Left cardiac atrium (tissue), 4 donors: Measurements from ENCODE around the gene PTPRR. TPM values are rescaled to one million over a fixed set of nuclear protein-coding genes. Genes with fewer than 3 reads are reported as not detected.

Experiments
- ATAC-seq, 2 donors: fragments of 200-7000 bp; cut with Tn5 transposase; one replicate each; pipeline ENCODE4 v1.9.1; 2020; ENCODE audit warnings: mild to moderate bottlenecking in 2 of 2, moderate library complexity in 2 of 2
- DNase-seq: peaks from one replicate; pipeline ENCODE4 v3.0.0-alpha.2; 2020
- intact Hi-C, 2 donors: fragments of 100-400 bp; cut with DNase I; formaldehyde crosslinking; loops; one replicate each; pipeline versions ENCODE4 v1.14.1 to v1.15.1; 2022 to 2023
- long read RNA-seq: library from polyadenylated mRNA; unstranded; transcript quantifications from one replicate; pipeline ENCODE4 v2.0.0, GENCODE V29; 2021
- total RNA-seq, 2 donors: library from RNA; stranded (reverse); fragmentation: NEBNext Ultra II Directional; extraction: Animal tissue kit (Norgen Biotek cat#: 25700); gene quantifications; one replicate each; pipeline ENCODE4 v1.2.1, GENCODE V29; 2021
- donor health status: DM: no; HTN: yes; CAD: no.
- donor health status: DM: no; HTN: yes; CAD: no; lungs with severe emphysema.
- donor health status: DM: yes; HTN: yes; CAD: no.
- donor health status: Dilated cardiomyopathy.

PTPRR gene, protein sequence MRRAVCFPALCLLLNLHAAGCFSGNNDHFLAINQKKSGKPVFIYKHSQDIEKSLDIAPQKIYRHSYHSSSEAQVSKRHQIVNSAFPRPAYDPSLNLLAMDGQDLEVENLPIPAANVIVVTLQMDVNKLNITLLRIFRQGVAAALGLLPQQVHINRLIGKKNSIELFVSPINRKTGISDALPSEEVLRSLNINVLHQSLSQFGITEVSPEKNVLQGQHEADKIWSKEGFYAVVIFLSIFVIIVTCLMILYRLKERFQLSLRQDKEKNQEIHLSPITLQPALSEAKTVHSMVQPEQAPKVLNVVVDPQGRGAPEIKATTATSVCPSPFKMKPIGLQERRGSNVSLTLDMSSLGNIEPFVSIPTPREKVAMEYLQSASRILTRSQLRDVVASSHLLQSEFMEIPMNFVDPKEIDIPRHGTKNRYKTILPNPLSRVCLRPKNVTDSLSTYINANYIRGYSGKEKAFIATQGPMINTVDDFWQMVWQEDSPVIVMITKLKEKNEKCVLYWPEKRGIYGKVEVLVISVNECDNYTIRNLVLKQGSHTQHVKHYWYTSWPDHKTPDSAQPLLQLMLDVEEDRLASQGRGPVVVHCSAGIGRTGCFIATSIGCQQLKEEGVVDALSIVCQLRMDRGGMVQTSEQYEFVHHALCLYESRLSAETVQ
- total RNA-seq: under 1 TPM; 0.27 to 0.86 TPM
- long read RNA-seq, partial matches to known transcripts: 1 of 5 reads
- long read RNA-seq, other reads (novel, unspliced or antisense): 0 of 5 reads

DNA sequence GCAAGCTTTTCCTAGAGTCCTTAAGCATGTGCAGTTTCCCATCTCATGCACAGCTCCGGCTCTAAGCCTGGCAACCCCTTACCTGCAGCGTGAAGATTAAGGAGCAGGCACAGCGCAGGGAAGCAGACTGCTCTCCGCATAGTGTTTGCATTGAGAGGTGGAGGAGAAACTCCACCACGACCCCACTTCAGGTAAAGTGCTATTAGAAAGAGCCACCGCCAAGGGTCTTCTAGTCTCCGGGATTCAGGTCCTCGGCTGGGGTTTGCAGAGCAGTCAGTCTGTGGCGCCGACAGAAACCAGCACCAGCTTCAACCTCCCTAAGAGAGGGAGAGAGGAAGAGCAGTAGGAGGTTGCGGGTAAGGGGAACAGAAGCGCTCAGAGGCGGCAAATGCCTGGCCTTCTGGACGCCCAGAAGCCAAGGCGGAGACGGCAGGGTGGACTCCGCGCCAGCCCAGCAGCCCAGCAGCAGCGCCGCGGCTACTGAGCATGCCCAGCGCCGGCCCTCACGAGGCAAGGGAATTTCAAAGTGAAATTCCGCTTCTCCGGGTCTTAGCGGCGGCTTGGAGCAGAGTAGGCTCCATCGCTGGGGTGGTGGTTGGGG is at the start of gene PTPRR:
TSS of gene PTPRR (minus strand) at position 488 of the 601 bp plus-strand sequence. CDS start at position 140, 348 bp downstream.
- DNase-seq (no peak), ATAC-seq (no peak)
- intact Hi-C loops: no loop called here

DNA sequence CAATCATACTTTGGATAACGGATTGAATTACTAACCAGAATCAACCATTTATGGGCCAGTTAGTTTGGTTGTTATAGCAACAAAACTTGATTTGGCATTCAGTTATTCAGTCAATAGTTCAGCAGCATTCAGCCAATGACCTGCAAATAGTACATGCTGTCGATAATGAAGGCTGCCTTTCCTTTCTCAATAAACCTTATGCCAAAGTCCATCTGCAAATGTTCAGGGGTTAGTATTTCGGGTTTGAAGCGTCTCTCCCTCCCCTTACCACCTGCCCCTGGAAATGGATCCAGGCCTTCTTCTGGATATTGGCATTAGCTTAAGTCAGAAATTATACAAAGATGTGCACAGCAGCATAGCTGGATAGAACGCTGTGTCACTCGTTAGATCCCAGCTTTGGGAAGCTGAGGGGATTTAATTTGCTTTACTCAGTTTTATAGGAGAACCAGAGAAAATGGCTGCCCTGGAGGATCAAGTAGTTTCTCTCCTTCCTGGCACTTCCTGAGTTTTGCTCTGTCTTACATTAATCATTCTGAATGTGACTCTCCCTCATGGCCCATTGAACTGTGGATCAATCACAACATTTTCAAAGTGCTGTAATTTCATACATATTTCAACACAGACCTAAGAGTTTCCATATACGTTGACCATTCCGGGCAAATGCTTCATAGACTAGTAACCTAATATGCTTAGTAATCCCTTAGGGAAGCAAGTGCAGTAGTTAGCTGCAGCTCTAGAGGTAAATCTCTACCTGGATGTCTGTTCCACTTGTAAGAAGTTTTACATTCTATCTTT is 46.7 kb upstream of the PTPRR start:
- ATAC-seq: no peak
- intact Hi-C loops: no loop called here
- DNase-seq: no peak

DNA sequence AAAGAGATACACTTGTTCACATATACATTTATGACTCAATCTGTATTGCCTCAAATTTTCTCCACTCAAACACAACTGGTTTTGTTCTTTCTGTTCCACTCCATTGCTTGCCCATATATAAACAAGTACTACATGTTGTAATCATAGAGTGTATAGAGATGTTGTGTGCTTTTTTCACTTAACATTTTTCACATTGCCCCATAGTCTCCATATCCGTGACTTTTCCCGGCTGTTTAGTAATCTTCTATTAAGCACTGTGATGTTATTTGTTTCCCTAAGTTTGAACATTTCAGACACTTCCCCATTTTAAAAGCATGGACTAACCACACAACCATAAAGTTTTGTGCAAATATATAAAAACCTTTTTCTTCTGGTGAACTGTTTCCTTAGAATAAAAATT is 45.5 kb upstream of the PTPRR start:
- intact Hi-C loops: no loop called here
- no peak for ATAC-seq
- no peak for DNase-seq

DNA sequence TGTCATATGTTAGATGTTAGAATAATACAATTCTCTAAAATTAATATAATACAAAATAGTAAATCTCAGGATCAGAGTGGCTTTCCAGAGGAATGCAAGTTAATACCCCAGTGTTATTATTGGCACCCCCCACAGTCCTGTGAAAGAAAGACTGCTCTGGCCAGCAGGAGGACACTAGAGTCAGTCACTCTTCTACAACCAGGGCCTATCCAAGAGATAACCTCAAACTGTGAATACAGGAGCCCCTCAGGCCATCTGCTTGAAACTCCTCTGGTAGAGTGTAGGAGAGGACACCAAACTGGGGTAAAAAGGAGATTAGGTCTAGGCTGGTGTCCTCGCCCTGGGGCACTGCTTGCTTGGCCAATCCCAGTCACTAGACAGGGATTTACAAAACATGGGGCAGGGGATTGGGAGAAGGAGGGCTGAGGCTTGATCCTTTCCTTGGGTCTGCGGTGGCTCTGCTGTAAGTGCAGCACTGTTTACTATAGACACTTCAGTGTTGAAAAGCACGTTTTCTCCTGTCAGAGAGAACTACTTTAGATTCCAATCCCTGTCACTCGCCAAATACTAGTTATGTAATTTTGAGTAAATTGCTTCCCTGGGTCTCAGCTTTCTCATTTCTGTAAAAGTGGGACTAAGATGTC is 44.5 kb upstream of the PTPRR start:
- ATAC-seq (no peak), DNase-seq (no peak)
- intact Hi-C loops: no loop called here

DNA sequence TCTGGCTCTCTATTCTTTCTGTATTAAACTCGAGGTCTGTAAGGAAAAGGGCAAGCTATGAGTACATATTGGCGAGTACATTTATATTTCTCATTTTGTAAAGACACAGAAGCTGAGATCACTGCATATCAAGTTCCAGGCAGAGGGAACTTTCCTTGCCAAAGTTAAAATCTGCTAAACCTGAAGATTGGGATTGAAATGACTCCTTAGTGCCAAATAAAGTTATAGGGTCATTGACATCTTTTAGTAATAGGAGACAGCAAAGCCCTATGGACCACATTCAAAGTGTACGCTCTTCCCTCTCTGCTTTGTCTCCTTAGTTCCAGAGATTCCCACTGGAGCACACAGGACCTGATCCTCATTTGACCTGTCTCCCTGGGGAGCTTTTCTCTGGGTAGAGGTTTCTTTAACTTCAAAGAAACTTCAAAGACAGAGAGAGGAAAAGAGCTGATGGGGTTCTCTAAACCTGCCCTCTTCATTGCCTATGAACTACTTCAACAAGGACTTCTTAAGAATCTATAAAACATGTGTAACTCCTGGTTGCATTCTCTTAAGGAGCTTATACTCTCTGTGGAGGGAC is 42.6 kb upstream of the PTPRR start:
- ATAC-seq (no peak), DNase-seq (no peak)
- intact Hi-C loops: no loop called here

DNA sequence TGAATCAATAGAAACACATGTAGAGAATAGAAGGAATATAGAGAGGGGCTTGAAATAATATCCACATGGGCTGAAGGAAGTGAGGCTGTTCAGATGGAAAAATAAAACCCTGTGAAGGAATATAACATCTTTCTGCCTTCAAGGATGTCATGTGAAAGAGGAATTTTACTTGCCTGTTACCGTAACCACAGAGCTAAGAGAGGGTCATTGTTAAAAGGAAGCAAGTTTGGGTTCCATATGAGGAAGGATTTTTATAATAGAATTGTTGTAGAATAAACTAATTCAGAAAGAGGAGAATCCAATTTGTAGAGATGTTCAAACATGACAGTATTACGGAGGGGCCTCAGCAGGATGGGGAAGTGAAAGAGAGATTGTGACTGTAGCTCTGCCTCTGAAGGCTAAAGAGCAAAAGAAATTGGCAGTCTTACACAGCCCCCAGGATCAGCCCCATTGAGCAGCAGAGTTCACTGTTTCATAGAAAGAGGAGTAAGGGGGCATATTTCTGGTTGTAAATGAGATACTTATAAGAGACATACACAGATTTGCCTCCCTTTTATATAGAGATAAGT is 41.8 kb upstream of the PTPRR start:
- no peak for DNase-seq
- intact Hi-C loops: no loop called here
- ATAC-seq: no peak

DNA sequence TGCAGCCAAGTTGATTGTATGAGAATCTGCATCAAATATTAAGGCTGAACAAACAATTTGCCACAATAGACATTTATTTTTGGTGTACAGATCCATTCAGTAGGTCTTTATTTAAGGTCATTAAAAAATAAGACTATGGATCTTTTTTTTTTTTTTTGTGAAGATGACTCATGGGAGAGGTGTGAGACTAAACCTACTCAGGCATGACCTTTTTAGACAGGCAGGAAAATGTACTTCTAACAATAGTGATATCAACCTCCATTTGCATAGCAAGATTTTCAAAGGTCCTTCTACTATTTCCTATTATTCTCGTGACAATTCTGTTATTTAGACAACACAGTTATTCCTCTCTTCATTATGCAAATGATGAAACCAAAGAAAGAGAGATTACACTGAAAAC is 39.9 kb upstream of the PTPRR start:
- DNase-seq (no peak), ATAC-seq (no peak)
- intact Hi-C loops: no loop called here

DNA sequence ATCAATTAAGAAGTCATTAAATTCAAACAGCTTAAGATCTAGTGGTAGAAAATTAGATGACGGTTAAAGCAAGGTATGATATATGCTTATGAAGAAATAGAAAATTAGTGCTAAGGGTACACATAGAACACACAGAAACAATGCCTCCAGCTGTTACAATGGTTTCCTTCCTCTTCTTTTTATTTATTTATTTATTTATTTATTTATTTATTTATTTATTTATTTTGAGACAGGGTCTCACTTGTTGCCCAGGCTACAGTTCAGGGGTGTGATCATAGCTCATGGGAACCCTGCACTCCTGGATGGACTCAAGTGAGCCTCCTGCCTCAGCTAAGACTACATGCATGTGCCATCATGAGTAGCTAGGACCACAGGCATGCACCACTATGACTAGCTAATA is 34.9 kb upstream of the PTPRR start:
- ATAC-seq (no peak), DNase-seq (no peak)
- intact Hi-C loops: no loop called here

DNA sequence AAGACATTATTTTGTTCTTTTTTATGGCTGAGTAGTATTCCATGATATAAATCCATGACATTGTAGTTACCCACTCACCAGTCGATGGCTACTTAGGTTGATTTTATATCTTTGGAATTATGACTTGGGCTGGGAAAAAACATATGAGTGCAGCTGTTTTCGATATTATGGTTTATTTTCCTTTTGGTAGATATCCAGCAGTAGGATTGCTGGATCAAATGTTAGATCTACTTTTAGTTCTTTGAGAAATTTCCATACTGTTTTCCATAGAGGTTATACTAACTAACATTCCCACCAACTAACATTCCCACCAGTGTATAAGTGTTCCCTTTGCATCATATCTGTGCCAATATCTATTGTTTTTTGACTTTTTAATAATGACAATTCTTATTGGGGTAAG is 29.9 kb upstream of the PTPRR start:
- intact Hi-C loops: no loop called here
- ATAC-seq: no peak
- DNase-seq: no peak

DNA sequence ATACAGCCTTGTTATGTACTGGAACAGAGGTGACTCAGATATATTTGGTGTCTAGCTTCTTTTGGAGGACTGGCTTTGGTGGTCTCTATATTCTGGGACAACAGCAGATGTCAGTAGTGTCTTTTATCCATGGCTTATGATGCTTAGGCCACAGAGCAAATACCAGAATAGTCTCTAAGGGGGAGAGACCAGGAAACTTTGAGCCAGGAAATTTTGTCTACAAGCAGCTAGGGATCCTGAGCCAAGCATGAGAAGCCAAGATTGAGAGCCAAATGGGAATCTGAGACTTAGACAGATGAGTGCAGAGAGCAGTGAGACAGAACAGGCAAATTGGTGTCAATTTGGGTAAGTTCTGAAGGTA is 28.4 kb upstream of the PTPRR start:
- DNase-seq (peak; percentile 19), ATAC-seq (peak; percentile 90 to 96)
- intact Hi-C loops: no loop called here

DNA sequence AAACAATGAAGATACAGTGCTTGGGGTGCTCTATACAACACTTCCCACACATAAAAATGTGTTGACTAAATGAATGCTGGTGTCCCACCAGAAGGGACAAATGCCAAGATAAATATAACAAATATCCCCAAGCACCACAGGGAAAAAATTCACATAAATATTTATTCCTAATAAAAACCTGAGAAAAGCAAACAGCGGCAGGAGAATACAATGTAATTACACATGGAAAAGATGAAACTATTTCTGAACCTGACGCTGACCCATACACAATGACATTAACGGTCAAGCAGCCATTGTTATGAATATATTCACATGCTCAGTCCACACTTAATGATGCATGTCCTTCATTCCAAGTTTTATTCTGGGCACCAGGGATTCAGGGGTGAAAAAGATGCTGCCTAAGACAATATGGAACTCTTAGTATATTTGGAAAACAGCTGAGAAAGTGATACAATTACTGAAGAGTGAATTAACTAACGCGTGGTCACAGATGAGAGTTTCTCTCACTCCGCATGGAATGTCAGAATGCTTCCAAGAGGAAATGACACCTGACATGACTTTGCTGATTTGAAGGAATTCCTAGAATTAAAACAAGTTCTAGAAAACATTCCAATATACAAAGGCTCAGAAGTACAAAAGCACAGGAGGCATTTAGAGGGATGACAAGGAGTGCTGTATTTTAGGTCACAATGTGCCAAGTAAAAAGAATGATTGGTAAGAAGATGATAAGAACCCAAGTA is 27.9 kb upstream of the PTPRR start:
- no peak for DNase-seq
- peak in 1 of 2 donors; percentile 15 for ATAC-seq
- intact Hi-C loops: no loop called here

DNA sequence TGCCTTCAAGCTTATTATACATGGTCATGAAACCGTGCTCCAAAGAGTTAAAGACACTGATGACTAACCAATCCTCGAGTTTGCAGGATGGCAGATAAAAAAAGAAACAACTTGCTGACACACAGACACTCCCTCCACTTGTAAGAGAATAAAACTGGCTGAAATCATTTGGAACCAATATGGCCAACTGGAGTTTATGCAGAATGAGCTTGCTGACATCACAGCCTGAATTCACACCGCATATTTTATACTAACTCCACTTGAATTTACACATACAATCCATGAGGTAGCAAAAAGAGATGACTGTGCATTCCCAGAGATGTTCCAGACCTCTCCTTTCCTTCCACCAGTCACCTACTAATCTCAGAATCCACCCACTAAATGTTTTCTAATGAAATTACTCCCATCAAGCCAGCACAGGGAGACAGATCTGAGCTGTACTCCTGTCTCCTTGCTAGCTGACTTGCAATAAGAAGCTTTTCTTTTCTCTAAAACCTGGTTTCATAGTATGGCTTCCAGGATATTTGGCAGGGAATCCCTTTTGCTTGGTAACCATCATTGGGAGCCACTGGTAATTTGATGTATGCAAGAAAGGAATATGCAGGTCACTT is 15.8 kb upstream of the PTPRR start:
- DNase-seq: no peak
- no peak for ATAC-seq
- intact Hi-C loops: no loop called here

DNA sequence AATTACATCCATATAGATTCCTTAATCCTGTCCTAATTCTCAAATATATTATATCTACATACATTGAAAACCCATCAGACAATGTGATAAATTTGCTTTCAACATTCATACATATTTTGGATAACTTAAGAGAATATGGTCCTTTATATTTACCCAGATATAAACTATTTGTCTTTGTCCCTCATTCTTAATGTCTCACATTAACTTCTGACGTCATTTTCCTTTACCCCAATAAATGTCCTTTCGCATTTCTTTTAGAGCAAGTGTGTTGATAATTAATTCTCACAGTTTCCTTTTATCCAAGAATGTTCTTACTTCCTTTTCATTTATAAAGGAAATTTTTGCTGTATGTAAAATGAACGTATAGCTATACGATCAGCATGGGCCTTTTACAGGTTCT is 12.6 kb upstream of the PTPRR start:
- intact Hi-C loops: no loop called here
- ATAC-seq (no peak), DNase-seq (no peak)

DNA sequence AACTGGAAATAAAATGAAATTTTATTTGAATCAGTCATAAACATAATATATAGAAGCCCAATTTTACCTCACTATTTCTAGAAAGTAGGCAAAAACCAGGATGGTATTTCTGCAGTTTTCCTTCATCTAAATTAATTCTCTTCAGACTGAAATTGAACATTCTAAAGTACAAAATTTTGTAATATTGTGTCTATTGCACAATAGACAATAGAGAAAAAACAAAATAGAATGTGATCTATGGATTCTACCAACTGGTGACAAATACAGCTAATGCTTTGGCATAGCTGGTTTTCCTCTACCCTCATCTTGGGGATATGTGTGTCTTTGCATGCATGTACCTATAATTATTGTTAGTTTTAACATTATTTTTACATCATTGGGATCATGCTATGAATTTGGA is 8.5 kb upstream of the PTPRR start:
- DNase-seq (no peak), ATAC-seq (no peak)
- intact Hi-C loops: no loop called here

DNA sequence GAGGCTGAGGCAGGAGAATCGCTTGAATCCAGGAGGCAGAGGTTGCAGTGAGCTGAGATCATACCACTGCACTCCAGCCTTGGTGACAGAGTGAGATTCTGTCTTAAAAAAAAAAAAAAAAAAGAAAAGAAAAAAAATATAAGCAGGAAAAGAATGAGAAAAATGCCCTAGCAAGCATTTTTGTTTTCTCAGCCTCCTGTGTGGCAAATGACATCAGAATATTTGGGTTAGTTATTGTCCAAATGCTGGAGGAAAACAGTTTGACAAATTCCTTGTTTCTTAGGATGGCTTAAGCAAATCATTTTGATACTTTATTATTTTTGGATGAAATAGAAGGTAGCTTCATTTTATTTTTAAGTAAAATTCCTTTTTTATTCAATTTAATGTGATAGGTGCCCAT is 7.5 kb upstream of the PTPRR start:
- DNase-seq (no peak), ATAC-seq (no peak)
- intact Hi-C loops: no loop called here

DNA sequence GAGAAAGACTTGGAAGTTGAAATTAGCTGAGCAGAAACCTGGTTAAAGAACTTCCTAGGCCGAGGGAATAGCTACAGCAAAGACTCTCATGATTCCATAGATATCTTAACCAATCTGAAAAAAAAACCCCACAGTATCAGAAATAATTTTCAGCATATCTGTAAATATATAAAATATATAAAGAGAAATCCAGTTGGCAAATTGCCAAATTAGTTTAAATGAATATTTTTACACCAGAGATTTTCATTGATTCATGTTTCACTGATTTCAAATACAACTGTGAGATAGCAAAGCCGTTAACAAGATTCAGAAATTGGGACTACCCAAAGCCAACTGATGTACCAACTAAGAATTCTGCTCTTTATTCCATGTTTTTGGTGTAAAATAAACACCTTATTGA is 6.8 kb upstream of the PTPRR start:
- no peak for DNase-seq
- no peak for ATAC-seq
- intact Hi-C loops: no loop called here

DNA sequence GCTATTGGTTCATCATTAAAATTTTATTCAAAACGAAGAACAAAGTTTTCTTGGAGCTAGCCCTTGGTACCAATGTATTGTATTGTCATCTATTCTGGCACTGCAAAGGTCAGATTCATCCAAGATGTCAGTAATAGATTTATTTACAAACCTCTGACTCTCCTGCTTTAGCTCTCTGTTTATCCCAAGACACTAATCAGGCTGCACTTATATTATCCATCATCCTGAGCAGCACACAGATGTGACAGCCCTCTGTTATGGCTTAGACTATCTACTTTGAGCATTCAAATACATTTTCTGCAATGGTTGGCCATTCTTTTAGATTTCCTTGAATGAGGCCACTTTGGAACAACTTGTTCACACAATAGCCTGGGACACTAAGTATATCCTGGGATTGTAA is 5.0 kb upstream of the PTPRR start:
- intact Hi-C loops: no loop called here
- DNase-seq: no peak
- no peak for ATAC-seq

DNA sequence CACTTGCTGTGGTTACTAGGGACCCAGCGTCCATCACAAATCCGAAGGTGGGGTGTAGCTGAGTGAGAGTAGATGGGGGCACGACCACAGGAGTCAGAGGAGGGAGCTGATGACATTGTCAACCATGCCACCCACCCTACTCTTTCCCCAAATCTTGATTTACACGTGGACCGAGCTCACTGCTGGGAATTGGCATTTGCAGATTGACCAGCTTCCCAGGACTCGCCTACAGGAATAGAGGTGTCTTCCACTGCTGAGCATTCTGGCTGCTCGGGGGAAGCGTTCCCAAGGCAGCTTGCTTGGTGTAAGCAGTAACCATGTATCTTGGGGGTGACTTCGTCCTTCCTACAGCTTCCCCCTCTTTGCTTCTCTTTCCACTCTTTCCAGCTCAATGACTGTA is 353 bp upstream of the PTPRR start:
- intact Hi-C loops: no loop called here
- no peak for DNase-seq
- no peak for ATAC-seq
